GM10847 (cell line): ENCODE measurements around the gene IQCF6.

Experiments used
- POLR2A ChIP-seq: IDR thresholded peaks from 2 replicates; pipeline ENCODE4 v1.6.1; 2011; ENCODE audit not compliant: insufficient read length; ENCODE audit errors: extremely low read depth

IQCF6 gene

DNA sequence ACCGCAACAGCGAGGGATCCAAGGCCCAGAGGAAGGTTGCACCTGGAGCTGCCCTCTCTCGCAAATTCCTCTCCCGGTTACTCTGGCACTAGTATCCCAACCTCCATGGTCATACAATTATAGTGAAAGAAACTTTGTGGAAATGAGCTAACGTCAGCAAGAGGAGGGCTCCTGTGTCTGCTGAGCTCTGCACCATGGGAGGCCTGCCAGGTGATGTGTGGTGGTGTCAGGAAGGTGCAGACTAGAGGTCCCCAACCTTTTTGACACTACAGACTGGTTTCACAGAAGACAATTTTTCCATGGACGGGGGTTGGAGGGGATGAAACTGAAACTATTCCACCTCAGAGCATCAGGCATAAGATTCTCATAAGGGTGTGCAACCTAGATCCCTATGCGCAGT is 13.2 kb upstream of the IQCF6 start:
- no peak for TF ChIP-seq POLR2A

DNA sequence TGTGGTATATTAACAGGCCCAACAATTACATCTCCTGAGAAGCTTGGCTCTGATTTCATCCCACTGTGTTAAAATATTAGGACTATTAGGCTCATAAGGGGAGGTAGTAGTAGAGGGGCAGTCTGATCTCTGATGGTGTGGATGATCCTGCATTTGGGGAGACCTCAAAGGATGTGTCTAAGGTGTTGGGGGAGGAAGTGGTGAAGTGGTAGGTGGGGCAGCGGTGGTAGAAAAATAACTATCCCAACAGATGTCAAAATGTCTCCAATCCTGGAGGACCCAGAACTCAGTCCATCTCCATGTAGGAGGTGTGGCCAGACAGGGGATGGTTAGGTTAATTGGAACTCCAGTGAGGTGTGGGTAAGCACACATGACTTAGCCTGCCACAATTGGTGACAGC is 10.4 kb upstream of the IQCF6 start:
- TF ChIP-seq POLR2A: no peak

DNA sequence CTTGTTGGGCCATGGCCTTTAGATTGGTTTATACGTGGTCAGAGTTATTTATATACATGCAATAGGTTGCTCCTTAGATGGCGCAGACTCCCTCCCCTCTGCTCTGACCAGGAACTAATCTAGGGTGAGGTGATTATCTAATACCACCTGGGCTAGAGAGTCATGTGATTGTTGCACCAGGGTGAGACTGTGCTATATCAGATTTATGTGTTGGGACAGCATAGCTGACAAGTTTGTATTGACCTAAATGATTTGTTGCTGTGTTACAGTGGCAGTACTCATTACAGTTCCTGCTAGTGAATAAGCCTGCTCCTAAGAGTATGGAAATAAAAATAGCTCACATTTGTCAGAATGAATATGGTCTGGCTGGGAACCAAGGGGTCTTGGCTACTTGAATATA is 7.2 kb upstream of the IQCF6 start:
- no peak for TF ChIP-seq POLR2A

DNA sequence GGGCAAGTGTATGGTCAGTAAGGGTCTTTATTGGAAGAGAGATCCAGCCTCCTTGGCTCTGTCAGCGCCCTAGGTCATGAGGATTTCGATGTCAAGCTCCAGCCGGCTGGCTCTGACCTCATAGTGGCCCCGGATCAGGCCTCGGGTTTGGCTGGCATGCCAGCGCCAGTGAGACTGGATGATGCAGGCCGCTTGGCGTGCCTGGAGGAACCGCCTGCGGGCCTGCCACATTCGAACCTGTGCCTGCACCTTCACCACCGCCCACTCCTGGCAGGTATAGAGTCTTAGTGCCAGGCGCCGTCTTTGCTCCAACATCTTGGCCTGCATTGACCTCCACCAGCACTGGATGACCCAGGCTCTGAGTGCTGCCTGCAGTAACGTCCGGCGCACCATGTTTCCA is 483 bp downstream of the IQCF6 start:
- no peak for TF ChIP-seq POLR2A

DNA sequence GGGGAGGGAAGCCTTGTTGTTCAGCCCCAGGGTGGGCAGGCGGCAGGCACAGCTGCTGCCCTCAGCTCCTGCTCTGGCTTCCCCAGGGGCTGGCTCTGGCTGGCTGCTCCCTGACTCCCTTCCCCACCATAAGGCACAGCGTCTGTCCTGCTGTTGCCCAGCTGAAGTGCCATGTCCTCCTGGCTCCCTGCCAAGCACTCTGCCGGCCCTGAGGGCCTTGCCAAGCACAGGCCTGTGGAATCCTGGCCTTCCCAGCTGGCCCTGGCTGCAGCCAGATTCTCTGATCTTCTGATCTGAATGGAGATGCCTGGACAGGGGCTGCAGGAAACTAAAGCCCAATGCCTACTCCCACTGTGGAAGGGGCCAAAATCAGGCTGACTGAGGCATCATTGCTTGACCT is 1.1 kb downstream of the IQCF6 start:
- TF ChIP-seq POLR2A: no peak

DNA sequence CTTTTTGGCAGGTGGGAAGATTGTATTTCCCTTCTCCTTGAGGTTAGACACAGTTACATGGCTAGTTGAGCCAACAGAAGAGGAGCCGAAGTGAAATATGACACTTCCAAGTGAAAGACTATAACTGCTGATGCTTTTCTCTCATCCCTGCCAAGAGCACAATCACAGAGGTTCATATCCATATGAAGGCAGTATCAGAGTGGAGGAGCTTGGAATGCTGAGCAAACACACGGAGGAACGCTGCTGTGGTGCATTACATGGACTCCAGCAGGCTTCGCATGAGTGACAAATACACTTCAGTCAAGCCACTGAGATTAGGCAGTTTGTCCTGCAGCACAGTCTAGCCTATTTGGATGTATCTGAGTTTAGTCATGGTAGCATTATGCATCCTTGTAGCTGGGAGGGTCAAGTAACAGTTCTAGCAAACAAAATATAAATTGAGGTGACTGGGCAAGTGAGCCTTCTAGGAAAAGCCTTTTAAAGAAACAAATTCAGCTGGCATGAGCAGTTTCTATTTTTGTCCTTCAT is 5.4 kb downstream of the IQCF6 start:
- TF ChIP-seq POLR2A: no peak

DNA sequence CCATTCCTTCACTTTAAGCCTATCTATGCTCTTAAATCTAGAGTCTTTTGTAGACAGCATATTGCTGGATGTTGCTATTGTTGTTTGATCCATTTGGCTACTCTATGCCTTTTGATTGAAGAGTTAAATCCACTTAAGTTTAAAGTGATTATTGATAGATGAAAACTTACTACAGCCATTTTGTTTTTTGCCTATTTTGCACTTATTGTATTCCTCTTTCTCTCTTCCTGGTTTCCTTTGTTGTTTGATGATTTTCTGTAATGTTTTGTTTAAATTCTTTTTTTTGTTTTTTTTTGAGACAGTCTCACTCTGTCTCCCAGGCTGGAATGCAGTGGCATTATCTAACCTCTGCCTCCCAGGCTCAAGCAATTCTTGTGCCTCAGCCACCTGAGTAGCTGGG is 19.8 kb downstream of the IQCF6 start:
- no peak for TF ChIP-seq POLR2A

DNA sequence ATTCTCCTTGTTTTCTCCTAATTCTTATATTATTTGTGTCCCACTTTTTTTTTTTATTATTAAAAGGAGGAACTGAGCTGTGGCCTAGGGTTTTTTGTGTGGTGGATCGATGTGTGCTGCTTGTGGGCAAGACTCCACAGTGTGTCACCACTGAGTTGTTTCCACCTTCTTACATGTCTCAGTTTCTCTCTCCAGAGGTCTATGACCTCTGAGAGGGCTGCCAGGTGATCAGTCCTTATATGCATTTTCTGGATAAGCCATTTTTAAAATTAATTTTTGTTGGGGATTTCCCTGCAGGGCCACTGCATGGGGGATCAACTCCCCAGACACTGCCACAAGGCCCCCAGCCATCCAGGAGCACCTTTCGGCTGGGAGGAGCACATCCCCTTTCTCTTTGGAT is 27.8 kb downstream of the IQCF6 start:
- no peak for TF ChIP-seq POLR2A

DNA sequence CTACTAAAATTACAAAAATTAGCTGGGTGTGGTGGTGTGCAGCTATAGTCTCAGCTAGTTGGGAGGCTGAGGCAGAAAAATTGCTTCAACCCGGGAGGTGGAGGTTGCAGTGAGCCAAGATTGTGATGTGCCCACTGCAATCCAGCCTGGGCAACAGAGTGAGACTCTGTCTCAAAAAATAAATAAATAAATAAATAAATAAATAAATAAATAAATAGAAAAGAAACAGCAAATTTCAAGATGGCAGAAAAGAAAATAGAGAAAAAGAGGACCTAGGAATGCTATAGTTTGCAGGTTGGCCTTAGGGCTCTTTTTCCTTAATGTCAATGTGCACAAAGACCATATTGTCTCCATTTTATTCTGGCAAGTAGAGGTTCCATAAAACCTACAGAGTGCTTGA is 28.2 kb downstream of the IQCF6 start:
- no peak for TF ChIP-seq POLR2A

DNA sequence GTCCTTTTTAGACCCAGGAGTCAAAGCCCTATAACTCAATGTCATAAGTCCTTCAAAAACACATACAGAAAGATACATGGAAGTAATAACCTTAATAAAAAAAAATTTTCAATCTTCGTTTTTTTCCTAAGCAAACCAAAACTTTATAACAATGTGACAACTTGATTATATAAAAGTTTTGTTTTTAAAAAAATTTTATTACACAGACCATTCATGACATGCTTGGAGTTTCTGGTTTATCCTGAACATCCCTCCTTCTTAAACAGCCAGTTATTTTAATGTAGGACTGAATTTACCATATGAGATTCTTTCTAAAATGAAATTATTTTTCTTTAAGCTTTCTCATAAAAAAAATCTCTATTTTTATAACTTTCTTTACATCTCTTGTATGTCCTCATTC is 30.7 kb downstream of the IQCF6 start:
- no peak for TF ChIP-seq POLR2A

DNA sequence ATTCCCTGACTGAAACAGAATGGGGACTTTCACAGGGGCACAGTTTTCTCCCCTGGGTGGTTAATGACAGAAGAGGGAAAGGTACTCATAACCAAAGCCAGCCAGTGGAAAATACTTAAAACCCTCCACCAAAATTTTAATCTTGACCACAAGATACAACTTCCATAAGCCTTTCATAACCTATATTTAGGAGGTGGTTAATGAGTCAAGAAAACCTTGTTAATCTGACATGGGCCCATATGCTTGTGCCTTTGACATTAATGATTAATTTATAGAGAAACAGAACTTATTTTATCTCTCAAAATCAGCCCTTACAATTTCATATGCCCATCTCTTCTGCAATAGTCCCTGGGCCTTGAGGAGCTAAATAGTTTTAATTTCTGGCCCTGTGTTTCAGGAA is 31.2 kb downstream of the IQCF6 start:
- no peak for TF ChIP-seq POLR2A

DNA sequence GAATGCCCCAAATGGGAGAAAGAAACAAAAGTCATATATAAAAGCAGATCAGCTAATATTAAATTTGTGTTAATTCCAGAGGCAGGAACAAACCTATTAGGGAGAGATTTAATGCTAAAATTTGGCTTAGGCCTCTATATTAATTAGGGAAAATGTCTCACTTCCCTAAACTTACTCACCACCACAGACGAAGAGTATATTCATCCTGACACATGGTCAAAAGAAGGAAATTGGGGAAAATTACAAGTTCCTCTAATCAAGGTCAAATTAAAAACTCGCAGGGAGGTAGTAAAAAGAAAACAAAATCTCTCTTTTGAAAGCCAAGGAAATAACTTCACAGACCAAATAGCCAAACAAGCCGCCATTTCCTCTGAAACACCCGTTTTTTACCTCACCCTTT is 39.9 kb downstream of the IQCF6 start:
- TF ChIP-seq POLR2A: no peak

DNA sequence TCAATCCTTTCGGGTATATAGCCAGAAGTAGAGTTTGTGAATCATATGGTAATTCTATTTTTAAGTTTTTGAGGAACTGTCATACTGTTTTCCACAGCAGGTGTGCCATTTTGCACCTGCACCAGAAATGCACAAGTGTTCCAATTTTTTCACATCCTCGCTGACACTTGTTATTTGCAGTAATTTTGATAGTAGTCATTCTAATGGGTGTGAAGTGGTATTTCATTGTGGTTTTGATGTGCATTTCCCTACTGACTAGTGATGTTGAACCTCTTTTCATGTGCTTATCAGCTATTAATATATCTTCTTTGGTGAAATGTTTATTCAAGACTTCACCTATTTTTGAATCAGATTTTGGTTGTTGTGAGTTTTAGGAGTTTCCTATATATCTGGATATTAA is 43.1 kb downstream of the IQCF6 start:
- no peak for TF ChIP-seq POLR2A

DNA sequence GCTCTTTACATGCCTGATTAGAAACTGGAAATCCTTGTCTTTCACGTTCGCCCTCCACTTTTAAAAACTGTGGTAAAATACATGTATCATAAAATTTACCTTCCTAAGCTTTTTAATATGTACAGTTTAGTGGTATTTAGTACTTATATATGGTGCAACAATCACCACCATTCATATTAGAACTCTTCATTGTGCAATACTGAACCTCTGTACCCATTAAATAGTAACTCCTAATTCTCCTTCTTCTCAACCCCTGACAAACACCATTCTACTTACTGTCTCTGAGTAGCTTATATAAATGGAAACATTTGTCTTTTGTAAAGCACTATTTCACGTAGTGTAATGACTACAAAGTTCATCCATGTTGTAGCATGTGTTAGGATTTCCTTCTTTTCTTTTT is 44.0 kb downstream of the IQCF6 start:
- TF ChIP-seq POLR2A: no peak

DNA sequence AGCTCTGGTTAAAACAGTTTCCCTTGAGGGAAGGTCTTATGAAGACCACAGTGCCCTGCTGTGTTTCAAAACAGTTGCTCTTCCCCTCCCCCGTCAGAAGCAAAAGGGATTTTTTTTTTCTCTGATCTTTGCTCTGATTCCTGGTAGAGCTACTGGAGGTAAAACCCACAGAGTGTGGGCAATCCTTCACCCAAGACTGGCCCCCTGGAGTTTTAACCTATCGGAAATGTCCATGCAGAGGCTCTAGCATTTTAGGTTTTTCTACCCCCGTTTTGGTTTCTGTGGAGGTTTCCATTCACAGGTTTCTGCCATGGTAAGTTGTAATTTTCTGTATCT is 44.5 kb downstream of the IQCF6 start:
- no peak for TF ChIP-seq POLR2A

DNA sequence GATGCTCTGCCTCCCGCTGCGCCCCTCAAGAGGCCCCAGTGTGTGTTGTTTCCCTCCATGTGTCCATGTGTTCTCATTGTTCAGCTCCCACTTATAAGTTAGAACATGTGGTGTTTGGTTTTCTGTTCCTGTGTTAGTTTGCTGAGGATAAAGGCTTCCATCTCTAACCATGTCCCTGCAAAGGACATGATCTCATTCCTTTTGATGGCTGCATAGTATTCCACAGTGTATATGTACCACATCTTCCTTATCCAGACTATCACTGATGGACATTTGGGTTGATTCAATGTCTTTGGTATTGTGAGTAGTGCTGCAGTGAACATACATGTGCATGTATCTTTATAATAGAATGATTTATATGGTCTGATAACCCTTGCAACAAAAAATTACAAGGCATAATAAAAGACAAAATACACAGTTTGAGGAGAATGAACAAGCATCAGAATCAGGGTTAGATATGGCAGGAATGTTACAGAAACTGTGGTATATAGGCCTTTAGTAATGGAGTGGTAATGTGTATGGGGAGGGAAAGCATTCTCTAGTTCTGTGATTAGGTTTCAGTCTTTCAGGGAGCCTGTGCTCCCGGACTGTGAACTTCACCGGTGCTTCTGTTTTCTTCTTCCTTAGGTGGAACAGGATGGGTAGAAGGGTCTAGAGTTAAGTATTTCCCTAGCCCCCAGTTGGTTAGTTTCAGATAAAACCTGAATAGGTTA is 45.0 kb downstream of the IQCF6 start:
- TF ChIP-seq POLR2A: no peak

DNA sequence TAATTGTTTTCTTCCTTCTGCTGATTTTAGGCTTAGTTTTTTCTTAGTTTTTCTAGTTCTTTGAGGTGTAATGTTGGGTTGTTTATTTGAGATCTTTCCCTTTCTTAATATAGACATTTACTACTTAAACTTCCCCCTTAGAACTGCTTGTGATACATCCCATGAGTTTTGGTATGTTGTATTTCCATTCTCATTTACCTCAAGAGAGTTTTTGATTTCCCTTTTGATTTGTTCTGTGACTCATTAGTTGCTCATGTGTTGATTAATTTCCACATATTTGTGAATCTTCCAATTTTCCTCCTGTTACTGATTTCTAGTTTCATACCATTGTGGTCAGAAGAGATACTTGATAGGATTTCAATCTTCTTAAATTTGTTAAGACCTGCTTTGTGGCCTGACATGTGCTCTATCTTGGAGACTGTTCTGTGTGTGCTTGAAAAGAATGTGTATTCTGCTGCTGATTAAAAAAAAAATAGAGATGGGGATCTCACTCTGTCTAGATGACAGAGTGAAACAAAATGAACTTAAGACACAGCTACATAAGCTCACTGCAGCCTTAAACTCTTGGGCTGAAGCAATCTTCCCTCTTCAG is 49.9 kb downstream of the IQCF6 start:
- TF ChIP-seq POLR2A: no peak
